ENCODE measurements around the gene TNFRSF11A.

Gene TNFRSF11A

DNA sequence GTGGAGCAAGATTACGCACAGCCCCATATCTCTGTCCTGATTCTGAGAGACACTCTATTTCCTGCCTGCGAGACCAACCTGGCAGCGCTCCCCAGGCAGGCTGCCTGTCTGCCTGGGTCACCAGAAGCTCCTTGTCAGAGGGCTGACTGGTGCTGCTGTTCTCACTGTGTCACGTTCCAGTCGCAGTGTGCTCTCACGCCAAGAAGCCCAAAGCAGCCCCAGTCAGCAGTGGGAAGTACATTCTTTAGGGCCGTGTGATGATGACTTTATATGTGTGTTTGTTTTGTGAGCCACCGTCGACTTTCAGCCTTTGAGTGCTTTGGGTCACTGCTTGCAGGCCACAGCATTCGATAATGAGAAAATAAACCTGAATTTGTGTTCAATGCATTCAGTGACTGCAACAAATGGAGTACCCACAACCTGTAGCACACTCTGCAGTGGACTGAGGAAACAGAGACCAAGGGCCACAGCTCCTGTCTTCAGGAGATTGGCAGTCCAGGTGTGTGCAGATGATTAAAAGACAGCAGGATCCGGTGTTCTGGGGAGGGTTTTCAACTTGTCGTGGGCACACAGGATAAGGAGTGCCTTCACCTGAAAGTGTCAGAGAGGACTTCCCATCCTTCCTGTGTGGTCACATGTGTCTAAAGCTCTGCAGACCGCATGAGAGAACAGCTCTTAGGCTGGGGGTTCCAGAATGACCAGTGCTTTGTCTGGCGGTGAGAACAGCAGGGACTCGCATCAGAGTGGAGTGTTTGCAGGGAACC, 4.8 kb downstream of the TNFRSF11A start:
- H3K27me3 ChIP-seq (ENCODE audit: insufficient read depth, low read length): peaks cover 65% of the 10 kb centered on the region
- no peak overlapping the region for H2AFZ ChIP-seq (ENCODE audit: low read depth, low read length)
- no peaks in the 10 kb centered on the region for H3K36me3 ChIP-seq (ENCODE audit: insufficient read depth, low read length)
- H3K9me3 ChIP-seq (ENCODE audit: low read length): no peaks in the 10 kb centered on the region
- H3K4me1 ChIP-seq (ENCODE audit: insufficient read depth, low read length): peaks cover 4% of the 10 kb centered on the region
- no peak overlapping the region for H3K4me3 ChIP-seq (ENCODE audit: low read length)

DNA sequence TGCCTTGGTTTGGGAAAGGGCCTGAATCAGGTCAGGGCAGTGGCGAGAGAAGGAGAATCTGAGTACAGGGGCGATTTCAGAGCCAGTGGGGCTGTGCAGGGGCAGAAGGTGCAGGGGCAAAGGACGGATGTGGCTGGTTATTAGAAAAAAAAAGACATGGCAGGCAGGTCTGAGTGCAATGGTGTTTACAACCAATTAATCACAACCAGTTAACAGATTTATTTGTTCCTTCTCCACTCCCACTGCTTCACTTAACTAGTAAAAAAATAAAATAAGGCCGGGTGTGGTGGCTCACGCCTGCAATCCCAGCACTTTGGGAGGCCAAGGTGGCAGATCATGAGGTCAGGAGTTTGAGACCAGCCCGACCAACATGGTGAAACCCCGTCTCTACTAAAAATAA, 5.5 kb downstream of the TNFRSF11A start:
- peaks cover 4% of the 10 kb centered on the region for H3K4me1 ChIP-seq (ENCODE audit: insufficient read depth, low read length)
- no peak overlapping the region for H3K4me3 ChIP-seq (ENCODE audit: low read length)
- peaks cover 59% of the 10 kb centered on the region for H3K27me3 ChIP-seq (ENCODE audit: insufficient read depth, low read length)
- no peak overlapping the region for H2AFZ ChIP-seq (ENCODE audit: low read depth, low read length)
- H3K36me3 ChIP-seq (ENCODE audit: insufficient read depth, low read length): no peaks in the 10 kb centered on the region
- no peaks in the 10 kb centered on the region for H3K9me3 ChIP-seq (ENCODE audit: low read length)

GRCh38 chr18:62331581-62332356, 6.7 kb downstream of the TNFRSF11A start:
- peaks cover 48% of the 10 kb centered on the region for H3K27me3 ChIP-seq (ENCODE audit: insufficient read depth, low read length)
- H2AFZ ChIP-seq (ENCODE audit: low read depth, low read length): no peak overlapping the region
- no peaks in the 10 kb centered on the region for H3K9me3 ChIP-seq (ENCODE audit: low read length)
- no peaks in the 10 kb centered on the region for H3K36me3 ChIP-seq (ENCODE audit: insufficient read depth, low read length)
- no peaks in the 10 kb centered on the region for H3K4me1 ChIP-seq (ENCODE audit: insufficient read depth, low read length)
- H3K4me3 ChIP-seq (ENCODE audit: low read length): no peak overlapping the region

DNA sequence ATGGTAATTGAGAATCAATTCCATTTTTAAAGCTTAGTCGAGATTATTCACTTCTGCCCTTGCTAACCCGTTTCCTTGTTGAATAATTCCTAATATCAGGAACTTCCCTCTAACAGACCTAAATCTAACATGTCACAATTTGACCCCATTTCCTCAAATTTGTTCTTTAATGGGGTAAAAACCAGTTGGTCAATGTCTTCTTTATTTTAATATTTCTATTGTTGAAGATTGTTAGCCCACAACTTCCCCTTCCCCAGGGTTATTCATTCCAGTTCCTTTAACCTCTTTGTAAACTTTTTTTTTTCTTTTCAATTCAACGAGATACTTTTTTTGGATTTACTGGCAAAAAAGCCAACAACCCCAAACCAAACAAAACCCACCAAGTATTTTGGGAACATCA, 7.3 kb downstream of the TNFRSF11A start:
- H3K9me3 ChIP-seq (ENCODE audit: low read length): no peaks in the 10 kb centered on the region
- peaks cover 41% of the 10 kb centered on the region for H3K27me3 ChIP-seq (ENCODE audit: insufficient read depth, low read length)
- no peak overlapping the region for H2AFZ ChIP-seq (ENCODE audit: low read depth, low read length)
- no peak overlapping the region for H3K4me3 ChIP-seq (ENCODE audit: low read length)
- H3K4me1 ChIP-seq (ENCODE audit: insufficient read depth, low read length): no peaks in the 10 kb centered on the region
- H3K36me3 ChIP-seq (ENCODE audit: insufficient read depth, low read length): no peaks in the 10 kb centered on the region

DNA sequence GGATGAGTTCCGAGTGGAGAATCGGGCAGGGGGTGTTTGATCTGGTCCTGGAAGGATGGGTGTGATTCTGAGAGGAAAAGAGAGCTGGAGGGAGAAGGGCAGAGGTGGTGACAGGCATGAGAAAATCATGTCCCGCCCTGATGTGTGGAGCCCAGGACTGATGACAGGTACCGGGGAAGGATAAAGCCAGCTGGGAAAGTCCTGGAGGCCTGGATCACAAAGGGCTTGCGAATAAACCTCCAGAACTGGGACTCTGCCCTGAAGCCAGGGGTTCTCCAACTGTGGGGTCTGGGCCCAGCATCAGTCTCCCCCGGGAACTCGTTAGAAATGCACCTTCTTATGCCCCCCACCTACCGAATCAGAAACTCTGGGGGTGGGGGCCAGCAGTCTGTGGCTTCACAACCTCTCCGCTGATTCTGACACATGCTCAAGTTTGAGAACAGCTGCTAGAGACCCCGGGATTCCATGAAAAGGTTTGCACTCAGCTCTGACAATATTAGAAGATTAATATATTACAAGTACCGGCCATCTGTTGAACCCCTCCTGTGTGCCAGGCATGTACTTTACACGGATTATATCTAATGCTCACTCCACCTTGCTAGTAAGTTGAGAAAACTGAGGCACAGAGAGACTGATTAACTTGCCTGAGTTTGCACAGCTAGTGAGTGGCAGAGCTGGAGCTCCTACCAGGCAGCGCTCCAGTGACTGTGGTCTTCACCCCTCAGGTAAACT, 8.0 kb downstream of the TNFRSF11A start:
- H3K4me3 ChIP-seq (ENCODE audit: low read length): no peak overlapping the region
- H3K4me1 ChIP-seq (ENCODE audit: insufficient read depth, low read length): no peaks in the 10 kb centered on the region
- no peaks in the 10 kb centered on the region for H3K9me3 ChIP-seq (ENCODE audit: low read length)
- H3K27me3 ChIP-seq (ENCODE audit: insufficient read depth, low read length): peaks cover 35% of the 10 kb centered on the region
- H3K36me3 ChIP-seq (ENCODE audit: insufficient read depth, low read length): no peaks in the 10 kb centered on the region
- no peak overlapping the region for H2AFZ ChIP-seq (ENCODE audit: low read depth, low read length)

- Histone ChIP-seq H3K36me3 (ENCODE audit: insufficient read depth, low read length) (no peaks in the 10 kb centered on the region), H2AFZ (ENCODE audit: low read depth, low read length) (no peak overlapping the region), H3K9me3 (ENCODE audit: low read length) (no peaks in the 10 kb centered on the region), H3K27me3 (ENCODE audit: insufficient read depth, low read length) (peaks cover 30% of the 10 kb centered on the region), H3K4me1 (ENCODE audit: insufficient read depth, low read length) (no peaks in the 10 kb centered on the region), H3K4me3 (ENCODE audit: low read length) (no peak overlapping the region)
These were observed 9.0 kb downstream of the TNFRSF11A start for GRCh38 chr18:62334120-62334519.

DNA sequence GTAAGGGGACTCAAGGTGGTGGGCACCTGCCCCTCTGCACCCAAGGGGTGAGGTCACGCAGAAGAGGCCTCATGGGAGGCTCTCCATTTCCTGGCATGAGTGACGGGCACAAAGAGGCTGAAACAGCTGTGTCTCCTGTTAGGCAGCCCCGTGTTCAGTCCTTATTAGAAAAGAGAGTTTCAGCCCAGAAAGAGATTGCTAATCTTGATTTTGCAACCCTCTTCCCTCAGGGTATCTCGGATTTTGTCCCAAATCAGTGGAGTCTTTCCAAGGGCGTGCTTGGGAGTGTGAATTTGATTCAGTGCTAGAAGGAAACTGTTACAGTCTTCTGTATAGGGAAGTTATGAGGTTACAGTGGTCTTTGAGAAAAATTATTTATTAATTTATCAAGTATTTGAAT, 10.4 kb downstream of the TNFRSF11A start:
- Histone ChIP-seq H3K4me3 (ENCODE audit: low read length) (no peak overlapping the region), H3K27me3 (ENCODE audit: insufficient read depth, low read length) (peaks cover 17% of the 10 kb centered on the region), H3K4me1 (ENCODE audit: insufficient read depth, low read length) (no peaks in the 10 kb centered on the region), H2AFZ (ENCODE audit: low read depth, low read length) (no peak overlapping the region), H3K36me3 (ENCODE audit: insufficient read depth, low read length) (no peaks in the 10 kb centered on the region), H3K9me3 (ENCODE audit: low read length) (no peaks in the 10 kb centered on the region)

- no peaks in the 10 kb centered on the region for H3K36me3 ChIP-seq (ENCODE audit: insufficient read depth, low read length)
- H3K4me1 ChIP-seq (ENCODE audit: insufficient read depth, low read length): no peaks in the 10 kb centered on the region
- no peak overlapping the region for H2AFZ ChIP-seq (ENCODE audit: low read depth, low read length)
- no peaks in the 10 kb centered on the region for H3K9me3 ChIP-seq (ENCODE audit: low read length)
- H3K27me3 ChIP-seq (ENCODE audit: insufficient read depth, low read length): peaks cover 14% of the 10 kb centered on the region
- H3K4me3 ChIP-seq (ENCODE audit: low read length): no peak overlapping the region
These were observed 11.5 kb downstream of the TNFRSF11A start for GRCh38 chr18:62336618-62337017.

GRCh38 chr18:62337336-62337735, 12.2 kb downstream of the TNFRSF11A start:
- peaks cover 8% of the 10 kb centered on the region for H3K27me3 ChIP-seq (ENCODE audit: insufficient read depth, low read length)
- H3K4me3 ChIP-seq (ENCODE audit: low read length): no peak overlapping the region
- no peaks in the 10 kb centered on the region for H3K36me3 ChIP-seq (ENCODE audit: insufficient read depth, low read length)
- no peaks in the 10 kb centered on the region for H3K4me1 ChIP-seq (ENCODE audit: insufficient read depth, low read length)
- H3K9me3 ChIP-seq (ENCODE audit: low read length): no peaks in the 10 kb centered on the region
- H2AFZ ChIP-seq (ENCODE audit: low read depth, low read length): no peak overlapping the region

- Histone ChIP-seq H3K4me3 (ENCODE audit: low read length) (no peak overlapping the region), H3K9me3 (ENCODE audit: low read length) (no peaks in the 10 kb centered on the region), H3K4me1 (ENCODE audit: insufficient read depth, low read length) (no peaks in the 10 kb centered on the region), H3K27me3 (ENCODE audit: insufficient read depth, low read length) (peaks cover 8% of the 10 kb centered on the region), H3K36me3 (ENCODE audit: insufficient read depth, low read length) (no peaks in the 10 kb centered on the region), H2AFZ (ENCODE audit: low read depth, low read length) (no peak overlapping the region)
These were observed 13.5 kb downstream of the TNFRSF11A start for GRCh38 chr18:62338446-62339105.

- Histone ChIP-seq H3K36me3 (ENCODE audit: insufficient read depth, low read length) (no peaks in the 10 kb centered on the region), H3K4me1 (ENCODE audit: insufficient read depth, low read length) (no peaks in the 10 kb centered on the region), H3K4me3 (ENCODE audit: low read length) (no peak overlapping the region), H3K27me3 (ENCODE audit: insufficient read depth, low read length) (peaks cover 8% of the 10 kb centered on the region), H2AFZ (ENCODE audit: low read depth, low read length) (no peak overlapping the region), H3K9me3 (ENCODE audit: low read length) (no peaks in the 10 kb centered on the region)
These were observed 14.2 kb downstream of the TNFRSF11A start for GRCh38 chr18:62339106-62339988.

DNA sequence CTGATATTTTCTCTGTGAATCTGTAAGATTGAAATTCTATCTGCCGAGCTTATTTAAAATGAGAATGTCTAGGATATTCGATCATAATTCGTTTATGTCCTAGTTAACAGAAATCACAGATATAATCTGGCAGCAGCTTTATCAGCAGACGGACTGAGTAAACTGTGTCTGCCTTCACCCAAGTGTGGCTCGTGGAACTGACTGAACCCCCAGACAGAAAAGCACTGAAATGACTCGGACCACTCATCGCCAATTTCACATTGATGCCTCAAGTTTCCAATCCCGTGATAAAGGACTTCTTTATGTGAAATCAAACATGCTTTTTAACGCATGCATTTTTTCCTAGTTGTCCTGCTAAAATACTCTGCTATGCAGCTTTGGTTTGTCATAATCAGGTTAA, 15.9 kb downstream of the TNFRSF11A start:
- Histone ChIP-seq H3K36me3 (ENCODE audit: insufficient read depth, low read length) (no peaks in the 10 kb centered on the region), H3K27me3 (ENCODE audit: insufficient read depth, low read length) (peaks cover 8% of the 10 kb centered on the region), H3K4me3 (ENCODE audit: low read length) (no peak overlapping the region), H2AFZ (ENCODE audit: low read depth, low read length) (no peak overlapping the region), H3K4me1 (ENCODE audit: insufficient read depth, low read length) (no peaks in the 10 kb centered on the region), H3K9me3 (ENCODE audit: low read length) (no peaks in the 10 kb centered on the region)
